CD4-positive, alpha-beta T cell treated with Interleukin-6 for 4 hours (primary cell): ENCODE results near the gene PGAP3.
"Not testable (repeated sequence)": the region's sequence is repeated elsewhere in the genome, so short reads cannot be mapped to it uniquely, and the experiment has no call there.

Experiments used
- DNase-seq: peaks from one replicate; pipeline ENCODE4 v3.0.0-alpha.2; 2020; ENCODE audit warnings: mixed read lengths

The PGAP3 gene, protein sequence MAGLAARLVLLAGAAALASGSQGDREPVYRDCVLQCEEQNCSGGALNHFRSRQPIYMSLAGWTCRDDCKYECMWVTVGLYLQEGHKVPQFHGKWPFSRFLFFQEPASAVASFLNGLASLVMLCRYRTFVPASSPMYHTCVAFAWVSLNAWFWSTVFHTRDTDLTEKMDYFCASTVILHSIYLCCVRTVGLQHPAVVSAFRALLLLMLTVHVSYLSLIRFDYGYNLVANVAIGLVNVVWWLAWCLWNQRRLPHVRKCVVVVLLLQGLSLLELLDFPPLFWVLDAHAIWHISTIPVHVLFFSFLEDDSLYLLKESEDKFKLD

DNA sequence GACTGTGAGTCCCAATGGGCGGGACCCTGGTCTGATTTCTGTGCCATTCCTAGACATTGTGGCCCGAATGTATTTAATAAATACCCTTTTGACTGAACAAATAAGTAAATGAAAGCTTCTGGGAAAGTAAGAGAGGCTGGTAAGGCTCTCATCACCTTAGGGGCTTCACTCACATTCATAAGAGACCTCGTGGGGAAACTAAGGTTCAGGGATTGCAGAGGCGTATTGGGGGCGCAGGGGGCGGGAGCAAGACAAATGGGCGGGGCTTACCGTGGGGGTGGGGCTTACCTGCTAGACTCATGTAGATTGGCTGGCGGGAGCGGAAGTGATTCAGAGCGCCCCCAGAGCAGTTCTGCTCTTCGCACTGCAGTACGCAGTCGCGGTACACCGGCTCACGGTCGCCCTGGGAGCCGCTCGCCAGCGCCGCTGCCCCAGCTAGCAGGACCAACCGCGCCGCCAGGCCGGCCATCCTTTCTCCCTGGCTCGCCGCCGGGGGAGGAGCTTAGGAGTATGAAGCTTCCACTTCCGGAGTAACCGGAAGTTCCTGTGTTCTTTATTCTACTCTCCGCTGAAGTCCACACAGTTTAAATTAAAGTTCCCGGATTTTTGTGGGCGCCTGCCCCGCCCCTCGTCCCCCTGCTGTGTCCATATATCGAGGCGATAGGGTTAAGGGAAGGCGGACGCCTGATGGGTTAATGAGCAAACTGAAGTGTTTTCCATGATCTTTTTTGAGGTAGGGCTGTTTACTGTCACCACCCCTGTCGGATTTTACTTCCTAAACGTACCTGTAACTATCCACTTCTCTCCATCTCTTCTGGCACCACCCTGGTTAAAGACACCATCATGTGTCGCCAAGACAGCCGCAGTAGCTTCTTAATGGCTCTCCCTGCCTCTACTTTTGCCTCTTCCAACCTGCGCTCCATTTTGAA is at the start of gene PGAP3:
PGAP3 (minus strand) TSS at position 512 of the 929 bp plus-strand sequence; CDS start at position 469, 43 bp downstream.
- peak; percentile 87 for DNase-seq

GRCh38 chr17:39737206-39737759 is 49.4 kb upstream of the PGAP3 start:
- DNase-seq, result no peak

GRCh38 chr17:39736319-39737165 is 48.7 kb upstream of the PGAP3 start:
- DNase-seq, result no peak

DNA sequence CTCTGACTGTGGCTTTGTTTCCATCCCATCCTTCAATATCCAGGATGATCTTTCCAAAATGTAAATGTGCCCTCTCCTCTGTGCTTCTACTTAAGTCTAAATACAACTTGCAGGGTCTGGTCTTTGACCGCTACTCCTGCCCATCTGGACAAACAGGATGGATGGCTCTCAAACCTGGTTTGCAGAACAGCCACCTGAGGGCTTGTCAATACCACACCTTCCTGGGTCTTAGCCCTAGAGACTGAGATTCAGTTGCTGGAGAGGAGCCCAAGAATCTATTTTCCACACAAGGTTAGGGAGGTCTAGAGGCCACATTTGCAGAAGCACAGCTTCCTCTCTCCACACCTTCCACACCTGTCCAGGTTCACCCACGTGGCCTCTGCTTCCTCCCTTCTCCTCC is 48.0 kb upstream of the PGAP3 start:
- no peak for DNase-seq

DNA sequence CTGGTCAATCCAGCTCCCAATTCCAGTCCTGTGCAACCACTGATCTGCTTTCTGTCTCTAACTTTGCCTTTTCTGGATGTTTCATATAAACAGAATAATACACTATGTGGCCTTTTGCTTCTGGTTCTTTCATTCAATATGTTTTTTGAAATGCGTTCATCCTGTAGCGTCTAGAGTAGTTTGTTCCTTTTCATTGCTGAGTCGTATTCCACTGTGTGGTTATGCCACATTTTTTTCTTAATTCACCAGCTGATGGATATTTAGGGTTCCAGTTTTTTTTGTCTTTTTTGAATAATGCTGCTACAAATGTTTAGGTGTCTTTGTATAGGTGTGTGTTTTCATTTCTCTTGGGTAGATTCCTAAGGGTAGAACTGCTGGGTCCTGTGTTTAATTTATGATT is 44.7 kb upstream of the PGAP3 start:
- DNase-seq, result no peak

DNA sequence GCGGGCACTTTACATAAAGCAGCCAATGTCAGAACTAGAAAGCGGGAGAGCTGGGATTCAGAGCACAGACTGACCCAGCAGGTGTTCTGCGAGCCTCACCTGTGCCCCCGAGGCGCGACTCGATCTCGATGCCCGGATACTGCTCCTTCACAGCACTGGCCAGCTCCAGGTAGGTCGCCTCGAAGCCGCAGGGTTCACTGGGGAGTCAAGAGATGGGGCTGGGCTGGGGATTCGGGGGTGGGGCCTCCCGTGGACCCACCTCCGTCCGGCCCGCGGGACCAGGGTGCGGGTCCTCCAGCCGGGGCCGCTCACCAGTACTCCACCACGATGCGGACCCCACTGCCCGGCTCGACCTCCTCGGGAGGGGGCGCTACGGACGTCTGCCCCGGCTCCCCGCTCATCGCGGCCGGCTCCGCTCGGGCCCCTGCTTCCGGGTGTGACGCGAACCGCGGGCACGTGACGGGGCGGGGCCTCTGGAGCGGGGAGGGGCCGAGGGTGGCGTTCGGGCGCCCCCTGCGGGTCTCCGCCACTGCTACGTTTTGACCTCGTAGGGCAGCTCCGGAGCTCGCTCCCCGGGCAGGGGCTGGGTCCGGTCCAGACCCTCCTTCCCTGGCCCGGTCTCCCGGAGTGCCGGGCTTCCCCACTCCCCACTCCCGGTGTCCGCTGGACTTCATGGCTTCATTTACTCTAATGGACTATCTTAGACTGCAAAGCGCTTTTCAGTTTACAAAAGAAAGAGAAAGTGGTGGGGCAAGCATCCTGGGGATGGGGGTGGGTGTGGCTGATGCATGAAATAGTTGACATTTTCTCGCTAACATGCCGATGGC is 42.5 kb upstream of the PGAP3 start, which contains the start of gene MIEN1:
MIEN1 (minus strand) TSS at position 438 of the 827 bp plus-strand sequence; CDS start at position 401, 37 bp downstream.
- DNase-seq, result peak; percentile 94

GRCh38 chr17:39729280-39729851 is 41.5 kb upstream of the PGAP3 start:
- no peak for DNase-seq

- DNase-seq, result no peak
Measured at GRCh38 chr17:39727556-39727955, 39.7 kb upstream of the PGAP3 start.

DNA sequence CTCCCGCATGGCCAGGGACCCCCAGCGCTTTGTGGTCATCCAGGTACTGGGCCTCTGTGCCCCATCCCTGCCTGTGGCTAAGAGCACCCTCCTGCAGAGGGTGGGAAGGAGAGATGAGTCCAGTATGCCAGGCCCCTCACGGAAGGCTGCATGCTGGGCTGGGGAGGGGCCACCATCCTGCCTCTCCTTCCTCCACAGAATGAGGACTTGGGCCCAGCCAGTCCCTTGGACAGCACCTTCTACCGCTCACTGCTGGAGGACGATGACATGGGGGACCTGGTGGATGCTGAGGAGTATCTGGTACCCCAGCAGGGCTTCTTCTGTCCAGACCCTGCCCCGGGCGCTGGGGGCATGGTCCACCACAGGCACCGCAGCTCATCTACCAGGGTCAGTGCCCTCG is 38.8 kb upstream of the PGAP3 start:
- DNase-seq, result no peak

DNA sequence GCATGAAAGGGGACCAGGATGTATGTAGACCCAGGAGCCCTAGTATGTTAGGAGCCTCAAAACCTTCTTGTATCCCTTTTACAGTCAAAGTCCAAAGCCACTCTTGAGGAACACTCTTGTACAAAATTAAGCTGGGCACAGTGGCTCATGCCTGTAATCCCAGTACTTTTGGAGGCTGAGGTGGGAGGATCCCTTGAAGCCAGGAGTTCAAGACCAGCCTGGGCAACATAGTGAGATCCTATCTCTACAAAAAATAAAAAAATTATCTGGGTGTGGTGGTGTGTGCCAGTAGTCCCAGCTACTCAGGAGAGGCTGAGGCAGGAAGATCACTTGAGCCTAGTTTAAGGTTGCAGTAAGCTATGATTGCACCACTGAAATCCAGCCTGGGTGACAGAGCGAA is 38.1 kb upstream of the PGAP3 start:
- not testable (repeated sequence) for DNase-seq

DNA sequence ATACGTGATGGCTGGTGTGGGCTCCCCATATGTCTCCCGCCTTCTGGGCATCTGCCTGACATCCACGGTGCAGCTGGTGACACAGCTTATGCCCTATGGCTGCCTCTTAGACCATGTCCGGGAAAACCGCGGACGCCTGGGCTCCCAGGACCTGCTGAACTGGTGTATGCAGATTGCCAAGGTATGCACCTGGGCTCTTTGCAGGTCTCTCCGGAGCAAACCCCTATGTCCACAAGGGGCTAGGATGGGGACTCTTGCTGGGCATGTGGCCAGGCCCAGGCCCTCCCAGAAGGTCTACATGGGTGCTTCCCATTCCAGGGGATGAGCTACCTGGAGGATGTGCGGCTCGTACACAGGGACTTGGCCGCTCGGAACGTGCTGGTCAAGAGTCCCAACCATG is 36.9 kb upstream of the PGAP3 start:
- DNase-seq, result no peak

DNA sequence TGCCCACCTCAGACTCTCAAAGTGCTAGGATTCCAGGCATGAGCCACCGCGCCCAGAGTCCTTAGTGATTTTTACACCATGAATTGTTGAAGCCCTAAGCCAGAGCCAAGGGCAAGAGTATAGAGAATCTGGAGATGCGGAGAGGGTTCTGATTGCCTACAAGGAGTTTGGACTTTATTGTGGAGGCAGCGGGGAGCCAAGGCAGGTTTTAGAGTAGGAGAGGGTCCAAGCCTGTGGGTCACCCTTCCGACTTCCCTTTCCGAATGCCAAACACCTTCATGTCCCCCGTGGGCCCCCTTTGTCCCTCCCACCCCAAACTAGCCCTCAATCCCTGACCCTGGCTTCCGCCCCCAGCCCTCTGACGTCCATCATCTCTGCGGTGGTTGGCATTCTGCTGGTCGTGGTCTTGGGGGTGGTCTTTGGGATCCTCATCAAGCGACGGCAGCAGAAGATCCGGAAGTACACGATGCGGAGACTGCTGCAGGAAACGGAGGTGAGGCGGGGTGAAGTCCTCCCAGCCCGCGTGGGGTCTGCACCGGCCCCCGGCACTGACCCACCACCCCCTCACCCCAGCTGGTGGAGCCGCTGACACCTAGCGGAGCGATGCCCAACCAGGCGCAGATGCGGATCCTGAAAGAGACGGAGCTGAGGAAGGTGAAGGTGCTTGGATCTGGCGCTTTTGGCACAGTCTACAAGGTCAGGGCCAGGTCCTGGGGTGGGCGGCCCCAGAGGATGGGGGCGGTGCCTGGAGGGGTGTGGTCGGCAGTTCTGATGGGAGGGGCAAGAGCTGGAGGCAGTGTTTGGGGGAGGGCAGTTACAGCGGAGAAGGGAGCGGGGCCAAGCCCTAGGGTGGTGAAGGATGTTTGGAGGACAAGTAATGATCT is 35.4 kb upstream of the PGAP3 start:
- DNase-seq, result no peak

GRCh38 chr17:39722104-39722503 is 34.2 kb upstream of the PGAP3 start:
- DNase-seq, result no peak

DNA sequence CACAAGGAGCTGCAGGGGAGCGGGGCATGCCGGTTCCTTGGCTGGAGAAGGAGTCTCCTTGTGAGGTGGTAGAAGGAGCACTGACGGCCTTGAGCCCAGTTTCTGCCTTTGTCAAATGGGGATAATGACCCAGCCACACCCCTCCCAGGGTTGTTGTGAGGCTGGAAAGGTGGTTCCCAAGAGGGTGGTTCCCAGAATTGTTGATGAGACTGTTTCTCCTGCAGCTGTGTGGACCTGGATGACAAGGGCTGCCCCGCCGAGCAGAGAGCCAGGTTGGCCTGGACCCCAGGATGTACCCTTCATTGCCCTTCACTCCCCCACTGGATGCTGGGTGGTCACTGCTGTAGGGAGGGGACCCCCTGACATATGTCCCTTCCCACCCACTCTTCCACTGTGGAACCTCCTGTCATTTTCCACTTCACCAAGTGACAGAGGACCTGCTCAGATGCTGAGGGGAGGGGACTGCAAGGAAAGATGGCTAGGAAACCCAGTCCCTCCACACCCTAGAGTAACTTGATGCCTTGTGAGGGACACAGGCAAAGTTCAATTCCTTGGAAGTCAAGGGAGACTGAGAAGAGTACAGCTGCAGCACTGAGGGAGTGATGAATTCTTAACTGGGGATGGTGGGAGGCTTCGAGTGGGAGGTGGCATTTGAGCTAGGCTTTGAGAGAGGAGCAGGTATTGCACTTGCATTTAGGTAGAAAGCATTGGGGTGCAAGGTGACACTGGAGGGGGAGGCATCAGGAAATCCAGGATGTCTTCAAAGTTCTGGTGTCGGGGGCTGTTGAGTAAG is 31.9 kb upstream of the PGAP3 start:
- no peak for DNase-seq

GRCh38 chr17:39717660-39718059 is 29.8 kb upstream of the PGAP3 start:
- DNase-seq, result no peak

DNA sequence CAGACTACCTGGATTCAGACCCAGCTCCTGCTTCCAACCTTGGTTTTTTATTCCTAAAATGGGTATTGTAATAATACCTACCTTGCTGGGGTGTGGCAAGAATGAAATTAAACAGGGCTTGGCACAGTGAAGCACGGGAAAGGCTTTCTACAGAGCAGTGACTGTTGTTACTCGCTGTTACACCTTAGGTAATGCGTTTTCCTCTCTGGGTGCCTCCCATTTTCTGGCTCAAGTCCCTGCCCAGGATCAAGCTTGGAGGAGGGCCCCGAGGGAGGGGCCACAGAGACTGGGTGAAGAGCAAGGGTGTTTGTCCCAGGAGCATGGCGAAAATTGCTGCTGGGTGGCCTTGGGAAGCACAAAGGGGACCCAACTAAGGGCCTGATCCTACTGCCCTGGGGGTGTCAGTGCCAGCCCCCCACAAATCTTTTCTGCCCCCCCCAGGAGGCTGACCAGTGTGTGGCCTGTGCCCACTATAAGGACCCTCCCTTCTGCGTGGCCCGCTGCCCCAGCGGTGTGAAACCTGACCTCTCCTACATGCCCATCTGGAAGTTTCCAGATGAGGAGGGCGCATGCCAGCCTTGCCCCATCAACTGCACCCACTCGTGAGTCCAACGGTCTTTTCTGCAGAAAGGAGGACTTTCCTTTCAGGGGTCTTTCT is 29.2 kb upstream of the PGAP3 start:
- DNase-seq, result no peak

- no peak for DNase-seq
Measured at GRCh38 chr17:39716073-39716818, 28.4 kb upstream of the PGAP3 start.
